Testis (tissue), 3 donors: ENCODE measurements around the gene LRRC1. TPM values are rescaled to one million over a fixed set of nuclear protein-coding genes. Genes with fewer than 3 reads are reported as not detected.

Experiments used
- DNase-seq: peaks from one replicate; pipeline ENCODE4 v3.0.0-alpha.2; 2019
- H3K27ac ChIP-seq, 2 donors: fragments of 200-600 bp; sonication (generic); one replicate each; pipeline ENCODE4 v1.5.1; 2019
- H3K27me3 ChIP-seq: fragments of 200-600 bp; sonication (generic); one replicate; pipeline ENCODE4 v1.5.1; 2019
- H3K36me3 ChIP-seq: fragments of 200-600 bp; sonication (generic); one replicate; pipeline ENCODE4 v1.5.1; 2017; ENCODE audit warnings: low read depth; ENCODE audit errors: missing control alignments
- H3K4me1 ChIP-seq: fragments of 200-600 bp; sonication (generic); one replicate; pipeline ENCODE4 v1.5.1; 2019
- H3K4me3 ChIP-seq, 2 donors: fragments of 200-600 bp; sonication (generic); one replicate each; pipeline ENCODE4 v1.5.1; 2017 to 2019
- H3K9me3 ChIP-seq: fragments of 200-600 bp; sonication (generic); one replicate; pipeline ENCODE4 v1.5.1; 2017
- POLR2A ChIP-seq: fragments of 450-650 bp; IDR thresholded peaks from one replicate; pipeline ENCODE4 v1.6.1; 2017; ENCODE audit warnings: antibody characterized with exemption, mild to moderate bottlenecking, moderate library complexity
- WGBS, 2 donors: methylation state at CpG; one replicate each; pipeline ENCODE4 v1.1.5; 2018; 5-methylcytosine and 5-hydroxymethylcytosine counted together
- intact Hi-C: fragments of 100-400 bp; cut with DNase I; formaldehyde crosslinking; loops from one replicate; pipeline ENCODE4 v1.15.1; 2023; ENCODE audit warnings: low total_unique reads
- polyA plus RNA-seq: library from polyadenylated mRNA; stranded (reverse); fragments of 350-450 nt; fragmentation: Illumina TruSeq; extraction: RNeasy Lipid Tissue Mini Kit (QIAGEN cat#74804); gene quantifications from one replicate; pipeline ENCODE4 v1.2.3, GENCODE V29; 2014; ENCODE audit warnings: low read depth, low replicate concordance; ENCODE audit not compliant: insufficient read depth
- total RNA-seq, 2 donors: library from RNA; depleted of rRNA; stranded (reverse); fragments of >200 nt; gene quantifications; one replicate each; pipeline ENCODE4 v1.2.3, GENCODE V29; 2016
- TF ChIP-seq, protein P1 (sequence below), 3 experiments: fragments of 450-650 bp in 2 of 3; fragments of 200-600 bp in 1 of 3; sonication (generic) in 1 of 3; IDR thresholded peaks; one replicate each; pipeline ENCODE4 v1.5.1; 2016 to 2019; ENCODE audit warnings: antibody characterized with exemption in 3 of 3, mild to moderate bottlenecking in 2 of 3, moderate library complexity in 1 of 3

LRRC1 gene
- total and polyA plus RNA-seq, 3 donors from 2014 or later, result 29.5 to 36.5 (median 34.1) TPM

DNA sequence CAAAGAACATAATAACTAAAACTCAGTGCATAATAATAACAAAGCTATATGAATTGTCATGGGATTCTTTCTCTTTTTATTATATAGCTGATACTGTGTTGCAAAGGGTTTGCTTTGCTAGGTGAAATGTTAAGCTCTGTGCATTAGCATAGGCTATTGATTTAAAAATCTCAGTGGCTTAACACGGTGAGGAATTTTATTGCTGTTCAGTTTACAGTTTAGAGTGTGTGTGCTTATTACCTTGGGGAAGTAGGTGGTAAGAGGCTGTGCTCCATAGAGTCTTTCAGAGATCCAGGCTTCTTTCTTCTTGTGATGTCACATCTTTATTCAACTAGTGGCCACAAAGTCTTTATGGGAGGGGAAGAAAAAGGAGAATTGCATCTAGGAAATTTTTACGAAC, 55.7 kb downstream of the LRRC1 start:
- Histone ChIP-seq H3K36me3 (no peaks in the 10 kb centered on the region), H3K27me3 (no peaks in the 10 kb centered on the region), H3K9me3 (no peaks in the 10 kb centered on the region), H3K4me1 (peaks cover 8% of the 10 kb centered on the region), H3K27ac (no peak overlapping the region), H3K4me3 (no peak overlapping the region)
- DNase-seq, result no peak
- TF ChIP-seq POLR2A, result no peak
- TF ChIP-seq, protein P1, sequence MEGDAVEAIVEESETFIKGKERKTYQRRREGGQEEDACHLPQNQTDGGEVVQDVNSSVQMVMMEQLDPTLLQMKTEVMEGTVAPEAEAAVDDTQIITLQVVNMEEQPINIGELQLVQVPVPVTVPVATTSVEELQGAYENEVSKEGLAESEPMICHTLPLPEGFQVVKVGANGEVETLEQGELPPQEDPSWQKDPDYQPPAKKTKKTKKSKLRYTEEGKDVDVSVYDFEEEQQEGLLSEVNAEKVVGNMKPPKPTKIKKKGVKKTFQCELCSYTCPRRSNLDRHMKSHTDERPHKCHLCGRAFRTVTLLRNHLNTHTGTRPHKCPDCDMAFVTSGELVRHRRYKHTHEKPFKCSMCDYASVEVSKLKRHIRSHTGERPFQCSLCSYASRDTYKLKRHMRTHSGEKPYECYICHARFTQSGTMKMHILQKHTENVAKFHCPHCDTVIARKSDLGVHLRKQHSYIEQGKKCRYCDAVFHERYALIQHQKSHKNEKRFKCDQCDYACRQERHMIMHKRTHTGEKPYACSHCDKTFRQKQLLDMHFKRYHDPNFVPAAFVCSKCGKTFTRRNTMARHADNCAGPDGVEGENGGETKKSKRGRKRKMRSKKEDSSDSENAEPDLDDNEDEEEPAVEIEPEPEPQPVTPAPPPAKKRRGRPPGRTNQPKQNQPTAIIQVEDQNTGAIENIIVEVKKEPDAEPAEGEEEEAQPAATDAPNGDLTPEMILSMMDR (IDR thresholded peaks at IDR 0.05), result no peak
- intact Hi-C loops, result no loop called here
- 88% methylated on average over 2 of the region's 2 CpGs for WGBS, 2 donors

DNA sequence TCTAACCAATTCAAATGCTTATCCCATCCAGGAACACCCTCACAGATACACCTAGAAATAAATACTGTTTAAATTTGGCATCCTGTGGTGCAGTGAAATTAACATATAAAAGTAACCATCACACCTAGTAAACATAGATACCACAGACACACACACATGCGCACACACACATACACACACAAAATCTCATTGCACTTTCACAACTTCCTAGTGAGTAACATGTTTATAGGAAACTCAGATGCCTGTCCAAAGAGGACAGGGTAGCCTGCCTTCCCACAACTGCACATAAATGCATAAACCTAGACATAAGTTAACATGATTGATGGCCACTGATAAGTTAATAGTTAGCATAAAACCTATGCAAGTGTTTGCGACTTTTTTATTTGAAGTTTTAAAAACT, 56.8 kb downstream of the LRRC1 start:
- Histone ChIP-seq H3K27ac (no peak overlapping the region), H3K4me1 (peaks cover 16% of the 10 kb centered on the region), H3K36me3 (no peaks in the 10 kb centered on the region), H3K4me3 (no peak overlapping the region), H3K9me3 (no peaks in the 10 kb centered on the region), H3K27me3 (no peaks in the 10 kb centered on the region)
- TF ChIP-seq, protein P1 (IDR thresholded peaks at IDR 0.05), result no peak
- TF ChIP-seq POLR2A, result no peak
- intact Hi-C loops, result no loop called here
- DNase-seq, result no peak
- WGBS, 2 donors, result 94 to 98% methylated on average over 2 of the region's 2 CpGs

DNA sequence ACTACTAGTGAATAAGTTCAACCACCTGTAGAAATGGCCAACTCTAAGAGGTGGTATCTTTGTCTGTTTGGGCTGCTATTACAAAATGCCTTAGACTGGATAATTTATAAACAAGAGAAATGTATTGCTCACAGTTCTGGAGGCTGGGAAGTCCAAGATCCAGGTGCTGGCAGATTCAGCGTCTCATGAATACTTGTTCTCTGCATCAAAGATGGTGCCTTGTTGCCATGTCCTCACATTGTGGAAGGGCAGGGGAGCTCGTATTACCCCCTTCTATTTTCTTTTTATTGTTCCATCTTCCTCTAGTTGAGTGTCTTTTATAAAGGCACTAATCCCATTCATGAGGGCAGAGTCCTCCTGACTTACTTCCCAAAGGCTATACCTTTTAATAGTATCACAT, 58.0 kb downstream of the LRRC1 start:
- 66 to 100% methylated on average over 2 of the region's 2 CpGs for WGBS, 2 donors
- intact Hi-C loops, result no loop called here
- DNase-seq, result no peak
- Histone ChIP-seq H3K4me1 (peaks cover 28% of the 10 kb centered on the region), H3K27me3 (no peaks in the 10 kb centered on the region), H3K4me3 (no peak overlapping the region), H3K27ac (no peak overlapping the region), H3K9me3 (no peaks in the 10 kb centered on the region), H3K36me3 (no peaks in the 10 kb centered on the region)
- TF ChIP-seq, protein P1 (IDR thresholded peaks at IDR 0.05), result no peak
- no peak for TF ChIP-seq POLR2A

GRCh38 chr6:53854843-53855567, 60.2 kb downstream of the LRRC1 start:
- no peaks in the 10 kb centered on the region for H3K9me3 ChIP-seq
- no peaks in the 10 kb centered on the region for H3K27me3 ChIP-seq
- H3K4me1 ChIP-seq, result peaks cover 30% of the 10 kb centered on the region
- 63 to 77% methylated on average over 5 of the region's 5 CpGs for WGBS, 2 donors
- DNase-seq, result no peak
- H3K36me3 ChIP-seq, result no peaks in the 10 kb centered on the region
- no peak overlapping the region for H3K4me3 ChIP-seq
- intact Hi-C loops, result no loop called here
- TF ChIP-seq, protein P1 (IDR thresholded peaks at IDR 0.05), result no peak
- TF ChIP-seq POLR2A, result no peak
- H3K27ac ChIP-seq, result peak overlapping the region; percentile 55 to 58

DNA sequence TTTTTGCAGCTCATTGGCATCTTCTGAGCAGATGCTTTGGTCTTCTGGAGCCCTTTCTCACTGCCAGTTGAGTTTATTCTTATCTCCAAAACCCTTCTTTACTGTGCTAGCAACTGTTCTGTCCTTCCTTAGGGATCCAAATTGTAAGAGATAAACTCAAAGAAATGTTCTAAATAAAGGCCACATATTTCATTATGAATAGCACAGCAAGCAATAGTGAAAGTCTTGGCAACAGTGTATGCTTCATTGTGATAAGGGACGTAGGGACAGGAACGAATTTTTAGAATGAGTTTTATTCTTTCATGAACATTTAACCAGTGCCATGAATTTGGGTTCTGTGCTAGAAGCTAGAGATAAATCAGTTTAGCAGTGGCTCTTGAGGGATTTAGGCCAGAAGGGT, 61.1 kb downstream of the LRRC1 start:
- Histone ChIP-seq H3K9me3 (no peaks in the 10 kb centered on the region), H3K27me3 (no peaks in the 10 kb centered on the region), H3K4me1 (peaks cover 30% of the 10 kb centered on the region), H3K27ac (peak overlapping the region; percentile 55 to 58), H3K4me3 (no peak overlapping the region), H3K36me3 (no peaks in the 10 kb centered on the region)
- intact Hi-C loops, result no loop called here
- TF ChIP-seq, protein P1 (IDR thresholded peaks at IDR 0.05), result no peak
- TF ChIP-seq POLR2A, result no peak
- no peak for DNase-seq
- WGBS, 2 donors, result 25 to 27% methylated on average over 2 of the region's 2 CpGs
